Skeletal muscle satellite cell (primary cell): Measurements from ENCODE around the gene HEXA.
"Not testable (repeated sequence)": the region's sequence is repeated elsewhere in the genome, so short reads cannot be mapped to it uniquely, and the experiment has no call there.

ENCODE experiments used
- H3K27me3 ChIP-seq: 2 replicates; pipeline ENCODE4 v1.7.0; 2013; ENCODE audit warnings: low read length; ENCODE audit not compliant: control insufficient read depth, insufficient read depth
- H3K36me3 ChIP-seq: 2 replicates; pipeline ENCODE4 v1.7.0; 2013; ENCODE audit warnings: mild to moderate bottlenecking, control low read depth, low read length; ENCODE audit not compliant: insufficient read depth
- H3K4me1 ChIP-seq: 2 replicates; pipeline ENCODE4 v1.7.0; 2013; ENCODE audit warnings: low read length; ENCODE audit not compliant: control insufficient read depth, insufficient read depth
- H3K4me2 ChIP-seq: 2 replicates; pipeline ENCODE4 v1.7.0; 2013; ENCODE audit warnings: mild to moderate bottlenecking, low read length
- H3K4me3 ChIP-seq: 2 replicates; pipeline ENCODE4 v1.7.0; 2013; ENCODE audit warnings: low read length
- H3K9ac ChIP-seq: 2 replicates; pipeline ENCODE4 v1.7.0; 2013; ENCODE audit warnings: mild to moderate bottlenecking, low read depth, low read length, moderate library complexity
- H3K9me3 ChIP-seq: replicated peaks from 2 replicates; pipeline ENCODE4 v1.7.0; 2013; ENCODE audit warnings: mild to moderate bottlenecking, control low read depth, low read length

Gene HEXA

DNA sequence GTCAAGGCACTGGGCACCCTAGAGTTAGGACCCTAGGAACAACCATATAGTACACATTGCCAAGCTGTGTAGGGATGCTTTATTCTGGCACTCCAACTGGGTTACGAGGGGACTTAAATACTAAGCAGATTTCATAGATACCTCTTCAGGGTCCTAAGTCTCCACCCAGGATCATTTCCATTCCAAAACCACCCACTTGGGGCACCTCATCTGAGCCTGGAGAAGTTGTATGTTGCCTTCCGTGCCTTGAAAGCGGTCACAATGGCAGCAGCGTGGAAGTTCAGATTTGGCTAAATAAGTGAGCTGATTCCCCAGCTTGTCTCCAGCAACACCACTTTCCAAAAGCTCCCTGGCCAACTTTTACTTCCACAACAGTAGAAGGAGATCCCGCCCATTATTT lies 26.9 kb upstream of the HEXA start:
- Histone ChIP-seq H3K4me1 (no peaks in the 10 kb centered on the region), H3K36me3 (no peaks in the 10 kb centered on the region), H3K27me3 (peaks cover 80% of the 10 kb centered on the region), H3K4me3 (no peak overlapping the region), H3K9ac (no peak overlapping the region), H3K4me2 (no peak overlapping the region), H3K9me3 (no peaks in the 10 kb centered on the region)

DNA sequence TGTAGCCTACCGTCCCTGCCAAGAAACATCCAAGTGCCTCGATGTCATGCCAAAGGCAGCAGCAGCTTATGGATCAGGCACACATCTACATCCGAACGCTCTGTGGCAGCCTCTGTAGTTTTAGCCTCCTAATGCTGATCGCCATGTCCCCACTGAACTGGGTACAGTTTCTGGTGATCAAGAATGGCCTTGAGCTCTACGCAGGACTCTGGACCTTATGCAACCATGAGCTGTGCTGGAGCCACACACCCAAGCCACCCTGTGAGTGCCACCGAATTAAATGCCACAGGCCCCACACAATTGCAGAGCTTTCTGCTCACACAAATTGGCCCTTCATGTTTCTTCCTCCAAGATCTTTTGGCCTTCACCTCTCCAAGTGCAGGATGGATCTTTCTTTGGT lies 22.8 kb upstream of the HEXA start:
- Histone ChIP-seq H3K4me2 (no peak overlapping the region), H3K9ac (no peak overlapping the region), H3K36me3 (no peaks in the 10 kb centered on the region), H3K9me3 (no peaks in the 10 kb centered on the region), H3K27me3 (peaks cover 56% of the 10 kb centered on the region), H3K4me3 (no peak overlapping the region), H3K4me1 (no peaks in the 10 kb centered on the region)

- H3K9ac ChIP-seq: no peak within 1 kb of the TSS
- H3K4me1 ChIP-seq: no peaks in the 10 kb centered on the region
- no peak within 1 kb of the TSS for H3K4me2 ChIP-seq
- H3K27me3 ChIP-seq: peaks cover 51% of the 10 kb centered on the region
- H3K36me3 ChIP-seq: no peaks in the 10 kb centered on the region
- H3K9me3 ChIP-seq: no peaks in the 10 kb centered on the region
- no peak within 1 kb of the TSS for H3K4me3 ChIP-seq
Observed at GRCh38 chr15:72397796-72398588, 22.2 kb upstream of the HEXA start, which contains the start of gene TMEM202. TSS of gene TMEM202 (plus strand) at chr15:72398305. CDS start at chr15:72398327, 22 bp downstream.

DNA sequence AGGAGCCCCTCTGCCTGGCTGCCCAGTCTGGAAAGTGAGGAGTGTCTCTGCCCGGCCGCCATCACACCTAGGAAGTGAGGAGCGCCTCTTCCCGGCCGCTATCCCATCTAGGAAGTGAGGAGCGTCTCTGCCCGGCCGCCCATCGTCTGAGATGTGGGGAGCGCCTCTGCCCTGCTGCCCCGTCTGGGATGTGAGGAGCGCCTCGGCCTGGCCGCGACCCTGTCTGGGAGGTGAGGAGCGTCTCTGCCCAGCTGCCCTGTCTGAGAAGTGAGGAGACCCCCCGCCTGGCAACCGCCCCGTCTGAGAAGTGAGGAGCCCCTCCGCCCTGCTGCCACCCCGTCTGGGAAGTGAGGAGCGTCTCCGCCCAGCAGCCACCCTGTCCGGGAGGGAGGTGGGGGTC lies 20.5 kb upstream of the HEXA start:
- not testable (repeated sequence) for H3K9ac ChIP-seq, H3K36me3 ChIP-seq, H3K9me3 ChIP-seq, H3K4me2 ChIP-seq, H3K4me1 ChIP-seq, H3K4me3 ChIP-seq
- H3K27me3 ChIP-seq: peaks cover 43% of the 10 kb centered on the region

DNA sequence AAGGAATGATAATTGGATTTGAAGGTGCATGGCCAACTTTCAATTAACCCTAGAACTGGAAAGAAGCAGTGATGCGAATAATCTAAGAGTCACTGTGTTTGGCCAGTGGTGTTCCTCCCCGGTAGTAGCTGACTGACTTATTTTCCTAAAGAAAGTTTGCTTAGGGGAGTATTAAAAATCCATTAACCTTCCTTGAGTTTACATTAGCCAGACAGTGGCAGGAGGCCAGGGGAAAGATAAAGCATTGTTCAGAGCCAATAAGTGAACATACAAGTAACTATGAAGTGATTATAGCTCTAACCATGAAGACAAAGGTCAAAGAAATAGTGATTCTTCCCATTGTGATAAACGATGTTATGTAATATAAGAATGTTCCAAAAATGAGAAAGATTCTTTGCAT lies 13.4 kb upstream of the HEXA start:
- H3K9me3 ChIP-seq: no peaks in the 10 kb centered on the region
- peaks cover 30% of the 10 kb centered on the region for H3K27me3 ChIP-seq
- no peaks in the 10 kb centered on the region for H3K4me1 ChIP-seq
- H3K9ac ChIP-seq: no peak overlapping the region
- no peak overlapping the region for H3K4me2 ChIP-seq
- H3K36me3 ChIP-seq: no peaks in the 10 kb centered on the region
- no peak overlapping the region for H3K4me3 ChIP-seq

DNA sequence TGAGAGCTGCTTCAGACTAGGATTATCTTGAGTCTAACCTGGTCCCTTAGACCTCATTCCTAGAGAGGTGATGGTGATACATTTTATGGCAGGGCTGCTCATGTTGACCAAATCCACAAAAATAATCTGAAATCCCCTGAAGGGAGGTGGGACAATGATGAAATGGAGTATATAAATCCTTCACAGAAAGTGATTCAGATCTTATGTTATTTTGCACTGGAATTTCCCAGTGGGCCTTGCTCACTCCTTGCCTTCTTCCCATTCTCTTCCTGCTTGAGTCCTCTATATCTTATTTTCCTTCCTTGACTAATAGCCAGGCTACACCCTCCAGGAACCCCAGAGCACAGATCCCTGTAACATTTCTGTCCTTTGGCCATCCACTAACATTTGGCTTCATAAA lies 11.9 kb upstream of the HEXA start:
- Histone ChIP-seq H3K9ac (no peak overlapping the region), H3K27me3 (peaks cover 37% of the 10 kb centered on the region), H3K4me1 (no peaks in the 10 kb centered on the region), H3K9me3 (no peaks in the 10 kb centered on the region), H3K4me3 (no peak overlapping the region), H3K36me3 (no peaks in the 10 kb centered on the region), H3K4me2 (no peak overlapping the region)

DNA sequence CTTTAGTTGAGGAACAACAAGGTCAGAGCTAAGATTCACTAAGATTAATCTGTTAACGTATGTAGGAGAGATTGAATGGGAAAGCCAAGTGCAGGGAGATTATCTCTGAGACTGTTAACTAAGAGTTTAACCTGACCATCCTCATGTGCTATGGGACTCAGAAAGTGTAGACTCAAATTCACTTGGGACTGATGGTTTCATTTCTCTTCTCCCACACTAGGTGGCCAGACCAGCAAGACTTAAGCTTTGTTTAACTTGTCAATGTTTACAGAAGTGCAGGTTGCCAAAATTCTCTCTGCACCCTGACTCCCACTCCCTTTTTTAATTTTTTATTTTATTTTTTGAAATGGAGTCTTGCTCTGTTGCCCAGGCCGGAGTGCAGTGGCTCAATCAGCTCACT lies 6.3 kb upstream of the HEXA start:
- no peaks in the 10 kb centered on the region for H3K9me3 ChIP-seq
- no peaks in the 10 kb centered on the region for H3K36me3 ChIP-seq
- H3K9ac ChIP-seq: no peak overlapping the region
- H3K4me3 ChIP-seq: no peak overlapping the region
- no peak overlapping the region for H3K4me2 ChIP-seq
- H3K4me1 ChIP-seq: no peaks in the 10 kb centered on the region
- H3K27me3 ChIP-seq: peaks cover 43% of the 10 kb centered on the region

- no peak overlapping the region for H3K9ac ChIP-seq
- peaks cover 43% of the 10 kb centered on the region for H3K27me3 ChIP-seq
- H3K4me3 ChIP-seq: no peak overlapping the region
- no peaks in the 10 kb centered on the region for H3K9me3 ChIP-seq
- no peaks in the 10 kb centered on the region for H3K36me3 ChIP-seq
- H3K4me1 ChIP-seq: peaks cover 6% of the 10 kb centered on the region
- no peak overlapping the region for H3K4me2 ChIP-seq
Observed at GRCh38 chr15:72380743-72381142, 4.9 kb upstream of the HEXA start.

DNA sequence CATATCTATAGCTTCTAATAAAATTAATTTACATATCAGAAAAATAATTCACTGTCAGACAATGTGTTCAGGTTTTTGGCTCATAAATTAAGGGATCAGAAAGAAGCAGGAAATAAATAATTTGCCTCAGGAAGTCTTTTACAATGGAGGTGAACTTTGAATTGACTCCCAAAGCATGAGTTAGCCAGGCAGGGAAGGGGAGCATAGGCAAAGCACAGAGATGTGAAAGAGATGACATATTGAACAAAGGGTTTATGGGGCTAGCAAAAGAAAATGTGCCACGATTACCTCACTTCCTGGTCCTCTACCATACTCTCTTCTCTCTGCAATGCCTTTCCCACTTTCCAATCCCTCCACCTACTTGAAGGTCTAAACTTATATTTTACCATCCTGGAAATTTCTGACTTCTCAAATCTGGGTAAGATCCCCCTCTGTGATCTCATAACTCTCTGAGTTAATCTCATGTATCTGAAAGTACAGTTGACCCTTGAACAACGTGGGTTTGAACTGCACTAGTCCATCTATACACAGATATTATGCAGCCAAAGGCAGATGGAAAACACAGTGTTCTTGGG lies 4.1 kb upstream of the HEXA start:
- Histone ChIP-seq H3K9ac (no peak overlapping the region), H3K36me3 (no peaks in the 10 kb centered on the region), H3K4me3 (no peak overlapping the region), H3K9me3 (no peaks in the 10 kb centered on the region), H3K4me1 (peaks cover 10% of the 10 kb centered on the region), H3K27me3 (peaks cover 35% of the 10 kb centered on the region), H3K4me2 (no peak overlapping the region)

DNA sequence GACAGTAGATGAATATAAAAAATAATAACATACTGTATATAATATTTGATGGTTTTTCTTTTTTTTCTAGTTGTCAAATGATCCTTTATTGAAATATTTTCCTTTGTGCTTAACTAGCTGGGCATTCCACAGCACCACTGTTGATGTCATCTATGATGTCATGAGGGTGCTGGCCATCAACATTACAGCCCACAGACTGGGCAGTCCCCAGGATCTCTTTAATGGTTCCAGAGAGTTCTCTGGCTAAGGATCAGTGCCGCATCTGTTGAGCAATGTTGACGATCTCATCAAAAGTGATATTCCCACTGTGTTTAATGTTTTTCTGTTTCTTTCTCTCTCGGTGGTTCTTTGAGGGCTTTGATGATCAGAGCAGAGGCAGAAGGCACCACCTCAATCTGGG lies 3.3 kb upstream of the HEXA start:
- not testable (repeated sequence) for H3K4me2 ChIP-seq, H3K9ac ChIP-seq, H3K36me3 ChIP-seq, H3K9me3 ChIP-seq, H3K4me3 ChIP-seq
- H3K27me3 ChIP-seq: peaks cover 28% of the 10 kb centered on the region
- H3K4me1 ChIP-seq: peaks cover 12% of the 10 kb centered on the region

DNA sequence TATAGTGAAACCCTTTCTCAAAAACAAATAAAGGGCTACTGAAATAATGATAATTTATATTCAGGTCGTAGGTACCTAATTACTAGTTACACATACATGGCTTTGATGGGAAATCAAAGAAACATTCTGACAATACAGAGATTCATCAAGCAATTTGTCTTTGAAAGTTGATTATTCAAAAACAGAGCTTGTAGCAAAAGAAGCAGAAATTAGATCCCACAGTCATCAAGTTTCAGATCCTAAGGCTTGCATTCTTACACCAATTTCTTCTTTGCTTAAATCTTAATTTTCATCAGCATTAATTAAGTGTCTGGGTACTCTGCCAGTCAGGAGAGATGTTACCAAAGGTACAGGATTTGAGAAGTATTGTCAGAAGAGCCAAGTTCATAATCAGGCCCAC lies 1.5 kb upstream of the HEXA start:
- H3K27me3 ChIP-seq: peaks cover 16% of the 10 kb centered on the region
- H3K9ac ChIP-seq: no peak overlapping the region
- H3K4me1 ChIP-seq: peaks cover 12% of the 10 kb centered on the region
- H3K9me3 ChIP-seq: no peaks in the 10 kb centered on the region
- H3K4me3 ChIP-seq: no peak overlapping the region
- no peak overlapping the region for H3K4me2 ChIP-seq
- H3K36me3 ChIP-seq: no peaks in the 10 kb centered on the region

DNA sequence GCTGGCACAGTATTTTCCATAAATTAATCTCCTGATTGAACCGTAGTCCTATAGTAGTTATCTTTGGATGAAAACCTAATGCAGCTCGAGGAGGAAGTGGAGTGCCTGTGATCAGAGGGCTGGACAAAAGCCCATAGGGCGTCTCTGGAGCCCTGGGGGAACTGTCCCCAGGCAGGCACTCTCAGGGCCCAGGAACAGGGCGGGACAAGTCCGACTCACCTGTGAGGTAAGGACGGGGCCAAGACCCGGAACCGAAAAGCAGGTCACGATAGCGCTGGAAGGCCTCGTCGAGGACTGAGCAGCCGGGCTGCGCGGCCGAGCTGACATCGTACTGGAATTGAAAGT lies 341 bp downstream of the HEXA start:
- H3K4me3 ChIP-seq: peak overlapping the region; percentile 90
- H3K4me1 ChIP-seq: peaks cover 12% of the 10 kb centered on the region
- no peaks in the 10 kb centered on the region for H3K36me3 ChIP-seq
- peak overlapping the region; percentile 87 for H3K4me2 ChIP-seq
- peaks cover 8% of the 10 kb centered on the region for H3K27me3 ChIP-seq
- peak overlapping the region; percentile 92 for H3K9ac ChIP-seq
- no peaks in the 10 kb centered on the region for H3K9me3 ChIP-seq
